IMR-90 (cell line): Measurements from ENCODE around the gene FCRLB. TPM values are rescaled to one million over a fixed set of nuclear protein-coding genes. Genes with fewer than 3 reads are reported as not detected.

Source experiments
- ATAC-seq: fragments of 200-7000 bp; cut with Tn5 transposase; 2 replicates; pipeline ENCODE4 v1.9.1; 2020; ENCODE audit warnings: low read depth, mild to moderate bottlenecking, moderate library complexity
- BruUV-seq: library from RNA; stranded (reverse); fragments of 400-500 nt; replicated peaks from 2 replicates; lab custom pipeline; 2021; lab: Mats Ljungman, UMichigan
- CTCF ChIA-PET: fragments of 300-600 bp; formaldehyde crosslinking; extraction: SDS; loops from one replicate; lab custom pipeline; 2021; ENCODE audit warnings: antibody characterized with exemption; lab: Yijun Ruan, JAX
- POLR2A ChIA-PET: fragments of 300-600 bp; sonication (Branson Sonifier 250); formaldehyde crosslinking; loops from one replicate; lab custom pipeline; 2022; ENCODE audit warnings: antibody characterized with exemption; ENCODE audit not compliant: unreplicated experiment; lab: Charles Lee
- DNase-seq: peaks from one replicate; pipeline ENCODE4 v3.0.0; 2013
- H2AFZ ChIP-seq: replicated peaks from 2 replicates; pipeline ENCODE3; 2013; ENCODE audit warnings: low read length, mild to moderate bottlenecking; ENCODE audit not compliant: poor library complexity
- H2AK5ac ChIP-seq: 2 replicates; pipeline ENCODE4 v1.6.1; 2013; ENCODE audit warnings: low read depth, low read length, inconsistent platforms
- H2AK9ac ChIP-seq: replicated peaks from 2 replicates; pipeline ENCODE3; 2013; ENCODE audit warnings: mild to moderate bottlenecking, low read depth, low read length, moderate library complexity; ENCODE audit not compliant: poor library complexity
- H2BK120ac ChIP-seq: 2 replicates; pipeline ENCODE4 v1.6.1; 2013; ENCODE audit warnings: low read depth, low read length, inconsistent platforms
- H2BK15ac ChIP-seq: 3 replicates; pipeline ENCODE4 v1.6.1; 2013; ENCODE audit warnings: low read depth, low read length, inconsistent platforms
- H2BK20ac ChIP-seq: 2 replicates; pipeline ENCODE4 v1.6.1; 2013; ENCODE audit warnings: low read depth, mild to moderate bottlenecking, inconsistent platforms, low read length, moderate library complexity
- H2BK5ac ChIP-seq: 2 replicates; pipeline ENCODE4 v1.6.1; 2013; ENCODE audit warnings: mild to moderate bottlenecking, low read depth, low read length, inconsistent platforms; ENCODE audit not compliant: poor library complexity, severe bottlenecking
- H3K14ac ChIP-seq: replicated peaks from 2 replicates; pipeline ENCODE4 v1.6.1; 2013; ENCODE audit warnings: low read depth, low read length, inconsistent platforms
- H3K18ac ChIP-seq: 2 replicates; pipeline ENCODE4 v1.6.1; 2013; ENCODE audit warnings: low read depth, low read length, control low read depth
- H3K23ac ChIP-seq: 2 replicates; pipeline ENCODE4 v1.6.1; 2013; ENCODE audit warnings: low read depth, low read length, inconsistent platforms
- H3K27ac ChIP-seq: 2 replicates; pipeline ENCODE4 v1.5.1; 2013; ENCODE audit warnings: mild to moderate bottlenecking, control low read depth, low read length; ENCODE audit not compliant: insufficient read depth
- H3K27me3 ChIP-seq: 2 replicates; pipeline ENCODE4 v1.6.1; 2013; ENCODE audit warnings: low read length; ENCODE audit not compliant: control insufficient read depth, insufficient read depth
- H3K36me3 ChIP-seq: 2 replicates; pipeline ENCODE4 v1.6.1; 2013; ENCODE audit warnings: low read length, mixed read lengths; ENCODE audit not compliant: control insufficient read depth, insufficient read depth
- H3K4ac ChIP-seq: 2 replicates; pipeline ENCODE4 v1.6.1; 2013; ENCODE audit warnings: low read depth, low read length, inconsistent platforms
- H3K4me1 ChIP-seq: 2 replicates; pipeline ENCODE4 v1.6.1; 2013; ENCODE audit warnings: low read length, mixed read lengths; ENCODE audit not compliant: control insufficient read depth, insufficient read depth
- H3K4me2 ChIP-seq: 2 replicates; pipeline ENCODE4 v1.6.1; 2013; ENCODE audit warnings: low read depth, mild to moderate bottlenecking, control low read depth, low read length, moderate library complexity
- H3K4me3 ChIP-seq: 2 replicates; pipeline ENCODE4 v1.5.1; 2013; ENCODE audit warnings: low read depth, mild to moderate bottlenecking, control low read depth, low read length, moderate library complexity; ENCODE audit not compliant: insufficient read depth
- H3K56ac ChIP-seq: 2 replicates; pipeline ENCODE4 v1.6.1; 2013; ENCODE audit warnings: low read length, inconsistent platforms; ENCODE audit not compliant: insufficient read depth; ENCODE audit errors: extremely low read depth
- H3K79me1 ChIP-seq, 2 experiments: 2 replicates each; pipeline ENCODE4 v1.6.1; 2013; ENCODE audit warnings: low read length in 2 of 2, inconsistent platforms in 1 of 2, low read depth in 1 of 2
- H3K9ac ChIP-seq: 2 replicates; pipeline ENCODE4 v1.6.1; 2013; ENCODE audit warnings: low read depth, low read length, control low read depth
- H3K9me1 ChIP-seq: 2 replicates; pipeline ENCODE4 v1.6.1; 2013; ENCODE audit warnings: low read length, inconsistent platforms; ENCODE audit not compliant: insufficient read depth
- H3K9me3 ChIP-seq: 2 replicates; pipeline ENCODE4 v1.6.1; 2013; ENCODE audit warnings: low read length; ENCODE audit not compliant: control insufficient read depth, insufficient read depth
- H4K20me1 ChIP-seq: 2 replicates; pipeline ENCODE4 v1.6.1; 2013; ENCODE audit warnings: low read length, inconsistent platforms; ENCODE audit not compliant: insufficient read depth
- H4K5ac ChIP-seq: 2 replicates; pipeline ENCODE4 v1.6.1; 2013; ENCODE audit warnings: mild to moderate bottlenecking, low read depth, low read length, control low read depth
- H4K8ac ChIP-seq, 2 experiments: 2 replicates each; pipeline ENCODE4 v1.6.1; 2013; ENCODE audit warnings: low read depth in 2 of 2, low read length in 2 of 2, control low read depth in 1 of 2, inconsistent platforms in 1 of 2
- H4K91ac ChIP-seq: 2 replicates; pipeline ENCODE4 v1.6.1; 2013; ENCODE audit warnings: low read depth, low read length, inconsistent platforms; ENCODE audit not compliant: insufficient read depth
- BHLHE40 ChIP-seq: fragments of 150-350 bp; IDR thresholded peaks from 2 replicates; pipeline ENCODE4 v1.6.1; 2016; ENCODE audit warnings: mild to moderate bottlenecking, low read depth, low read length
- CEBPB ChIP-seq: IDR thresholded peaks from 2 replicates; pipeline ENCODE4 v1.6.1; 2012; ENCODE audit warnings: low read depth, low read length, improper control_type of control experiment
- CHD1 ChIP-seq: IDR thresholded peaks from 2 replicates; pipeline ENCODE4 v1.6.1; 2012; ENCODE audit warnings: low read depth, low read length, improper control_type of control experiment
- ELK1 ChIP-seq: fragments of 150-350 bp; IDR thresholded peaks from 2 replicates; pipeline ENCODE4 v1.6.1; 2016; ENCODE audit warnings: low read depth, mild to moderate bottlenecking, low read length, moderate library complexity, borderline replicate concordance
- FOS ChIP-seq: fragments of 150-350 bp; IDR thresholded peaks from 2 replicates; pipeline ENCODE4 v1.6.1; 2016; ENCODE audit warnings: low read depth, low read length
- MAFK ChIP-seq: IDR thresholded peaks from 2 replicates; pipeline ENCODE4 v1.6.1; 2012; ENCODE audit warnings: low read depth, low read length, improper control_type of control experiment
- MAZ ChIP-seq: IDR thresholded peaks from 2 replicates; pipeline ENCODE4 v1.6.1; 2012; ENCODE audit warnings: low read depth, mild to moderate bottlenecking, low read length, improper control_type of control experiment, moderate library complexity, borderline replicate concordance
- MXI1 ChIP-seq: IDR thresholded peaks from 2 replicates; pipeline ENCODE4 v1.6.1; 2012; ENCODE audit warnings: low read depth, mild to moderate bottlenecking, low read length, moderate library complexity, borderline replicate concordance
- NFE2L2 ChIP-seq: fragments of 150-350 bp; IDR thresholded peaks from 2 replicates; pipeline ENCODE4 v1.6.1; 2016; ENCODE audit warnings: low read depth, mild to moderate bottlenecking, low read length
- POLR2A ChIP-seq: IDR thresholded peaks from 2 replicates; pipeline ENCODE4 v1.6.1; 2012; ENCODE audit warnings: mild to moderate bottlenecking, low read depth, low read length
- RAD21 ChIP-seq: IDR thresholded peaks from 2 replicates; pipeline ENCODE4 v1.6.1; 2012; ENCODE audit warnings: low read length, improper control_type of control experiment
- RCOR1 ChIP-seq: IDR thresholded peaks from 2 replicates; pipeline ENCODE4 v1.6.1; 2012; ENCODE audit warnings: mild to moderate bottlenecking, low read length, improper control_type of control experiment; ENCODE audit not compliant: insufficient replicate concordance
- RFX5 ChIP-seq: IDR thresholded peaks from 2 replicates; pipeline ENCODE4 v1.8.0; 2012; ENCODE audit warnings: low read depth, mild to moderate bottlenecking, low read length, moderate library complexity
- SMC3 ChIP-seq: fragments of 150-350 bp; IDR thresholded peaks from 2 replicates; pipeline ENCODE4 v1.6.1; 2016; ENCODE audit warnings: low read depth, mild to moderate bottlenecking, antibody characterized with exemption, low read length, moderate library complexity
- WGBS, 2 experiments: methylation state at CpG; one replicate each; pipeline versions ENCODE4 v1.1.5 to v1.1.7; 2013; ENCODE audit warnings: missing lambda C conversion rate in 2 of 2; ENCODE audit not compliant: insufficient read length in 1 of 2; ENCODE audit errors: extremely low coverage in 2 of 2; 5-methylcytosine and 5-hydroxymethylcytosine counted together
- dilution Hi-C: fragments of 300-500 bp; cut with HindIII; formaldehyde crosslinking; loops from one replicate; pipeline ENCODE4 v1.14.3; 2018; ENCODE audit warnings: low sequenced_read_pairs; ENCODE audit not compliant: unreplicated experiment
- in situ Hi-C: fragments of 300-500 bp; cut with MboI; formaldehyde crosslinking; loops from 3 replicates; pipeline ENCODE4 v1.14.3; 2019; ENCODE audit warnings: low sequenced_read_pairs, inconsistent platforms, mixed read lengths
- intact Hi-C: fragments of 100-400 bp; cut with micrococcal nuclease; formaldehyde crosslinking; loops from 2 replicates; pipeline ENCODE4 v1.10.0; 2022
- polyA plus RNA-seq, 3 experiments: library from polyadenylated mRNA; depleted of rRNA; stranded (reverse); fragments of >200 nt; gene quantifications; 2 replicates each; pipeline ENCODE4 v1.2.3, GENCODE V29; 2012; ENCODE audit warnings: low replicate concordance in 1 of 3
- total RNA-seq: library from RNA; depleted of rRNA; stranded (reverse); fragments of >200 nt; gene quantifications from 2 replicates; pipeline ENCODE4 v1.2.3, GENCODE V29; 2012
- TF ChIP-seq, protein P1 (sequence below): fragments of 150-350 bp; IDR thresholded peaks from 2 replicates; pipeline ENCODE4 v1.6.1; 2017; ENCODE audit warnings: mild to moderate bottlenecking, antibody characterized with exemption, low read length, low read depth
- TF ChIP-seq, protein P2 (sequence below): conservative IDR thresholded peaks from 2 replicates; pipeline ENCODE4 v1.5.1; 2012; ENCODE audit warnings: mild to moderate bottlenecking, low read depth, low read length, improper control_type of control experiment

The FCRLB gene
- total and polyA plus RNA-seq, 2 of the 4 experiments (the other 2 are of a cell fraction) = 0.90 to 2.2 TPM

GRCh38 chr1:161720422-161720821, 922 bp upstream of the FCRLB start:
- H2BK5ac ChIP-seq = no peak overlapping the region
- no peak overlapping the region for H2BK120ac ChIP-seq
- H3K4me3 ChIP-seq = no peak overlapping the region
- no peak overlapping the region for H3K27ac ChIP-seq
- H3K18ac ChIP-seq = no peak overlapping the region
- in situ Hi-C loops (no loop called here), intact Hi-C loops (no loop called here), dilution Hi-C loops (no loop called here)
- no peak overlapping the region for H2AK9ac ChIP-seq
- no peak overlapping the region for H3K56ac ChIP-seq
- H3K36me3 ChIP-seq = no peaks in the 10 kb centered on the region
- H4K20me1 ChIP-seq = no peaks in the 10 kb centered on the region
- no peak overlapping the region for H4K8ac ChIP-seq
- no peaks in the 10 kb centered on the region for H3K27me3 ChIP-seq
- peaks cover 2% of the 10 kb centered on the region for H3K4me1 ChIP-seq
- H3K79me1 ChIP-seq = 0 out of 4 replicates have a peak, but pooled peaks cover 0 to 5% of the 10 kb centered on the region in 2 experiments
- no peak overlapping the region for H4K91ac ChIP-seq
- no peaks in the 10 kb centered on the region for H3K9me3 ChIP-seq
- no CpG with 5 or more reads among the region's 1 CpG for WGBS, 2 experiments
- H4K5ac ChIP-seq = no peak overlapping the region
- no peak overlapping the region for H3K4me2 ChIP-seq
- no peak for DNase-seq
- no peak overlapping the region for H2AFZ ChIP-seq
- H3K9ac ChIP-seq = no peak overlapping the region
- no peak overlapping the region for H2BK20ac ChIP-seq
- BruUV-seq = no TSS peak
- no peak overlapping the region; the same call in 2 of the 3 replicates for H2BK15ac ChIP-seq
- CTCF ChIA-PET = no interaction called here
- H3K14ac ChIP-seq = no peak overlapping the region
- H2AK5ac ChIP-seq = no peak overlapping the region
- TF ChIP-seq RCOR1 (no peak), RFX5 (no peak), MXI1 (no peak), RAD21 (no peak), SMC3 (no peak), CHD1 (no peak), MAZ (no peak), NFE2L2 (no peak), CEBPB (no peak), MAFK (no peak), BHLHE40 (no peak), POLR2A (no peak), ELK1 (no peak), FOS (no peak)
- TF ChIP-seq, protein P1, sequence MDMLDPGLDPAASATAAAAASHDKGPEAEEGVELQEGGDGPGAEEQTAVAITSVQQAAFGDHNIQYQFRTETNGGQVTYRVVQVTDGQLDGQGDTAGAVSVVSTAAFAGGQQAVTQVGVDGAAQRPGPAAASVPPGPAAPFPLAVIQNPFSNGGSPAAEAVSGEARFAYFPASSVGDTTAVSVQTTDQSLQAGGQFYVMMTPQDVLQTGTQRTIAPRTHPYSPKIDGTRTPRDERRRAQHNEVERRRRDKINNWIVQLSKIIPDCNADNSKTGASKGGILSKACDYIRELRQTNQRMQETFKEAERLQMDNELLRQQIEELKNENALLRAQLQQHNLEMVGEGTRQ = no peak
- TF ChIP-seq, protein P2, sequence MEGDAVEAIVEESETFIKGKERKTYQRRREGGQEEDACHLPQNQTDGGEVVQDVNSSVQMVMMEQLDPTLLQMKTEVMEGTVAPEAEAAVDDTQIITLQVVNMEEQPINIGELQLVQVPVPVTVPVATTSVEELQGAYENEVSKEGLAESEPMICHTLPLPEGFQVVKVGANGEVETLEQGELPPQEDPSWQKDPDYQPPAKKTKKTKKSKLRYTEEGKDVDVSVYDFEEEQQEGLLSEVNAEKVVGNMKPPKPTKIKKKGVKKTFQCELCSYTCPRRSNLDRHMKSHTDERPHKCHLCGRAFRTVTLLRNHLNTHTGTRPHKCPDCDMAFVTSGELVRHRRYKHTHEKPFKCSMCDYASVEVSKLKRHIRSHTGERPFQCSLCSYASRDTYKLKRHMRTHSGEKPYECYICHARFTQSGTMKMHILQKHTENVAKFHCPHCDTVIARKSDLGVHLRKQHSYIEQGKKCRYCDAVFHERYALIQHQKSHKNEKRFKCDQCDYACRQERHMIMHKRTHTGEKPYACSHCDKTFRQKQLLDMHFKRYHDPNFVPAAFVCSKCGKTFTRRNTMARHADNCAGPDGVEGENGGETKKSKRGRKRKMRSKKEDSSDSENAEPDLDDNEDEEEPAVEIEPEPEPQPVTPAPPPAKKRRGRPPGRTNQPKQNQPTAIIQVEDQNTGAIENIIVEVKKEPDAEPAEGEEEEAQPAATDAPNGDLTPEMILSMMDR = no peak
- H3K4ac ChIP-seq = no peak overlapping the region
- POLR2A ChIA-PET = no interaction called here
- ATAC-seq = no peak
- no peak overlapping the region for H3K23ac ChIP-seq
- peaks cover 18% of the 10 kb centered on the region for H3K9me1 ChIP-seq
